Endothelial cell (in vitro differentiated cells): ENCODE measurements around the gene CAPN15. TPM values are rescaled to one million over a fixed set of nuclear protein-coding genes. Genes with fewer than 3 reads are reported as not detected.

Source experiments
- DNase-seq: peaks from one replicate; pipeline ENCODE4 v3.0.0; 2021; ENCODE audit warnings: low spot score
- H3K27ac Mint-ChIP-seq: one replicate; pipeline ENCODE4 v1.8.0; 2021; ENCODE audit warnings: mixed read lengths, inconsistent platforms; ENCODE audit not compliant: unreplicated experiment
- H3K27me3 Mint-ChIP-seq: one replicate; pipeline ENCODE4 v1.8.0; 2021; ENCODE audit warnings: mild to moderate bottlenecking, moderate library complexity, mixed read lengths, inconsistent platforms; ENCODE audit not compliant: unreplicated experiment
- H3K36me3 Mint-ChIP-seq: one replicate; pipeline ENCODE4 v1.8.0; 2021; ENCODE audit warnings: mild to moderate bottlenecking, low read depth, mixed read lengths, inconsistent platforms; ENCODE audit not compliant: unreplicated experiment
- H3K4me1 Mint-ChIP-seq: one replicate; pipeline ENCODE4 v1.8.0; 2021; ENCODE audit warnings: mild to moderate bottlenecking, mixed read lengths, inconsistent platforms; ENCODE audit not compliant: unreplicated experiment
- H3K4me3 Mint-ChIP-seq: one replicate; pipeline ENCODE4 v1.8.0; 2021; ENCODE audit warnings: mild to moderate bottlenecking, mixed read lengths, inconsistent platforms; ENCODE audit not compliant: unreplicated experiment
- H3K9me3 Mint-ChIP-seq: one replicate; pipeline ENCODE4 v1.8.0; 2021; ENCODE audit warnings: mixed read lengths, inconsistent platforms; ENCODE audit not compliant: unreplicated experiment
- CTCF ChIP-seq: fragments of 200-600 bp; sonication (generic); IDR thresholded peaks from one replicate; pipeline ENCODE4 v1.5.0; 2021; ENCODE audit warnings: antibody characterized with exemption; ENCODE audit not compliant: unreplicated experiment
- total RNA-seq: library from RNA; stranded (reverse); fragmentation: NEBNext Ultra II Directional; extraction: Animal tissue kit (Norgen Biotek cat#: 25700); gene quantifications from one replicate; pipeline ENCODE4 v1.2.1, GENCODE V29; 2021; ENCODE audit not compliant: unreplicated experiment

CAPN15 gene
- total RNA-seq, 1 donor from 2014 or later: 49.0 TPM

GRCh38 chr16:588889-589657 is 61.6 kb downstream of the CAPN15 start:
- DNase-seq: peak; percentile 98
- peak overlapping the region; percentile 99 for H3K27ac Mint-ChIP-seq
- H3K4me3 Mint-ChIP-seq: peak overlapping the region; percentile 96
- H3K27me3 Mint-ChIP-seq: peaks cover 19% of the 10 kb centered on the region
- H3K9me3 Mint-ChIP-seq: no peaks in the 10 kb centered on the region
- peaks cover 16% of the 10 kb centered on the region for H3K4me1 Mint-ChIP-seq
- TF ChIP-seq CTCF: no peak
- H3K36me3 Mint-ChIP-seq: peaks cover 21% of the 10 kb centered on the region

GRCh38 chr16:589658-590187 is 62.2 kb downstream of the CAPN15 start, which contains the start of gene RAB40C:
Gene RAB40C (plus strand): TSS chr16:590066. CDS start chr16:590292, 226 bp downstream.
- Mint-ChIP-seq H3K9me3 (no peaks in the 10 kb centered on the region), H3K27me3 (peaks cover 21% of the 10 kb centered on the region), H3K27ac (peak within 1 kb of the TSS; percentile 99), H3K4me3 (peak within 1 kb of the TSS; percentile 98), H3K4me1 (peaks cover 16% of the 10 kb centered on the region), H3K36me3 (peaks cover 21% of the 10 kb centered on the region)
- TF ChIP-seq CTCF: no peak
- peak; percentile 98 for DNase-seq

GRCh38 chr16:590188-590814 is 62.8 kb downstream of the CAPN15 start:
- H3K4me3 Mint-ChIP-seq: peak overlapping the region; percentile 98
- peaks cover 21% of the 10 kb centered on the region for H3K27me3 Mint-ChIP-seq

GRCh38 chr16:590815-591200 is 63.3 kb downstream of the CAPN15 start:
- H3K9me3 Mint-ChIP-seq: no peaks in the 10 kb centered on the region
- peaks cover 21% of the 10 kb centered on the region for H3K36me3 Mint-ChIP-seq
- peak overlapping the region; percentile 98 for H3K4me3 Mint-ChIP-seq
- peaks cover 16% of the 10 kb centered on the region for H3K4me1 Mint-ChIP-seq
- peak overlapping the region; percentile 89 for H3K27ac Mint-ChIP-seq
- H3K27me3 Mint-ChIP-seq: peaks cover 19% of the 10 kb centered on the region
- no peak for DNase-seq
- TF ChIP-seq CTCF: no peak

More at GRCh38 chr16:590188-590814, 62.8 kb downstream of the CAPN15 start:
- no peak for TF ChIP-seq CTCF
- peaks cover 16% of the 10 kb centered on the region for H3K4me1 Mint-ChIP-seq
- H3K27ac Mint-ChIP-seq: peak overlapping the region; percentile 89
- DNase-seq: peak; percentile 31
- no peaks in the 10 kb centered on the region for H3K9me3 Mint-ChIP-seq
- peaks cover 21% of the 10 kb centered on the region for H3K36me3 Mint-ChIP-seq
